Measurements from ENCODE around the gene PCDHA3. TPM values are rescaled to one million over a fixed set of nuclear protein-coding genes. Genes with fewer than 3 reads are reported as not detected.
A peak's percentile ranks its signal among the peaks of the same experiment; 100 is the strongest.

Gene PCDHA3
- total RNA-seq (ENCODE audit: low replicate concordance): 0.24 and 2.6 TPM in 2 replicates
- long read RNA-seq: 0 reads

DNA sequence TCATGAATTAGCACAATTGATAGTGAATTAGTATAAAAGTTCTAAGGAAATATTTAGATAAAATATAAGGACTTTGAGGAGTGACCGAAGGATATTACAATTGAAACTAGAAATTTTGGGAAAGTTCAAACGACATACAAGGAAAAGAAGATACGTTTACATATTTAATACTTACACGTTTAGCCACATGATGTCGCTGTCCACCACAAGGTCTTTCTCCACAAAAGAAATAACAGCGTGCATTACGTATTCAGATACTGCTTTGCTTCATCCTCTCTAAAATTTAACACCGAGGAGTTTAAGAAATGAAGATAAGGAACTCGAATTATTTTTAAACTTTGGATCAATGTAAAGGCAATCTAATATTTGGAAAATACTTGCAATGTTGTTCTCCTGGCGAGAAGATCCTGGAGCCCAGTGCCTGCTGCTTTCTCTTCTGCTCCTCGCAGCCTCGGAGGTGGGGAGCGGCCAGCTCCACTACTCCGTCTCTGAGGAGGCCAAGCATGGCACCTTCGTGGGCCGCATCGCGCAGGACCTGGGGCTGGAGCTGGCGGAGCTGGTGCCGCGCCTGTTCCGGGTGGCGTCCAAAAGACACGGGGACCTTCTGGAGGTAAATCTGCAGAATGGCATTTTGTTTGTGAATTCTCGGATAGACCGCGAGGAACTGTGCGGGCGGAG lies at the start of gene PCDHA3:
Gene PCDHA3, plus strand, starts transcription at position 242 of the 678 bp plus-strand sequence.
- no peaks in the 10 kb centered on the region for H3K27me3 Mint-ChIP-seq
- H3K4me3 Mint-ChIP-seq: peak within 1 kb of the TSS; percentile 74
- DNase-seq (ENCODE audit: extremely low spot score, unreplicated experiment): no peak
- TF ChIP-seq, protein P1, sequence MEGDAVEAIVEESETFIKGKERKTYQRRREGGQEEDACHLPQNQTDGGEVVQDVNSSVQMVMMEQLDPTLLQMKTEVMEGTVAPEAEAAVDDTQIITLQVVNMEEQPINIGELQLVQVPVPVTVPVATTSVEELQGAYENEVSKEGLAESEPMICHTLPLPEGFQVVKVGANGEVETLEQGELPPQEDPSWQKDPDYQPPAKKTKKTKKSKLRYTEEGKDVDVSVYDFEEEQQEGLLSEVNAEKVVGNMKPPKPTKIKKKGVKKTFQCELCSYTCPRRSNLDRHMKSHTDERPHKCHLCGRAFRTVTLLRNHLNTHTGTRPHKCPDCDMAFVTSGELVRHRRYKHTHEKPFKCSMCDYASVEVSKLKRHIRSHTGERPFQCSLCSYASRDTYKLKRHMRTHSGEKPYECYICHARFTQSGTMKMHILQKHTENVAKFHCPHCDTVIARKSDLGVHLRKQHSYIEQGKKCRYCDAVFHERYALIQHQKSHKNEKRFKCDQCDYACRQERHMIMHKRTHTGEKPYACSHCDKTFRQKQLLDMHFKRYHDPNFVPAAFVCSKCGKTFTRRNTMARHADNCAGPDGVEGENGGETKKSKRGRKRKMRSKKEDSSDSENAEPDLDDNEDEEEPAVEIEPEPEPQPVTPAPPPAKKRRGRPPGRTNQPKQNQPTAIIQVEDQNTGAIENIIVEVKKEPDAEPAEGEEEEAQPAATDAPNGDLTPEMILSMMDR (conservative IDR thresholded peaks at IDR 0.05): no peak
- peaks cover 12% of the 10 kb centered on the region for H3K36me3 Mint-ChIP-seq
- no peaks in the 10 kb centered on the region for H3K4me1 Mint-ChIP-seq (ENCODE audit: unreplicated experiment)
- no peak within 1 kb of the TSS for H3K27ac Mint-ChIP-seq
- peaks cover 5% of the 10 kb centered on the region for H3K9me3 Mint-ChIP-seq

DNA sequence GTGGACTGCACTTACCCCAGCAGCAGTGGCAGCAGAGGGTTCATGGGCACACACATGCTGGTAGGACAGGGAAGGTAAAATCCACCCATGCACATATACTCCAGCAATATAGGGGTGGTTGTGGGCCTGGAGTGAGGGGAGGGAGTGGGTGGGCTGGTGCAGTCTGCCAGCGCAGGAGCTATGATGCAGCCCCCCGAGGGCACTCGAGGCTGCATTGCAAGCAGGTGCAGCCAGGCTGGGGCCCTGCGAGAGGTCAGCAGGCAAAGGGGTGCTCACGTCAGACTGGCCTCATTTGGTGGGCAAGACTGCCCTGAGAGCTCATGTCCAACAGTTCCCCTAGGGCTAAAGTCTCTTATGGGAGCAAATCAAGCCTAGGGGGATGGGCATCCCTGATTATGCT lies 47.3 kb upstream of the PCDHA3 start:
- H3K36me3 Mint-ChIP-seq: no peaks in the 10 kb centered on the region
- DNase-seq (ENCODE audit: extremely low spot score, unreplicated experiment): no peak
- H3K27ac Mint-ChIP-seq: no peak overlapping the region
- peaks cover 12% of the 10 kb centered on the region for H3K9me3 Mint-ChIP-seq
- H3K27me3 Mint-ChIP-seq: no peaks in the 10 kb centered on the region
- TF ChIP-seq, protein P1 (conservative IDR thresholded peaks at IDR 0.05): no peak
- no peak overlapping the region for H3K4me3 Mint-ChIP-seq
- H3K4me1 Mint-ChIP-seq (ENCODE audit: unreplicated experiment): no peaks in the 10 kb centered on the region

DNA sequence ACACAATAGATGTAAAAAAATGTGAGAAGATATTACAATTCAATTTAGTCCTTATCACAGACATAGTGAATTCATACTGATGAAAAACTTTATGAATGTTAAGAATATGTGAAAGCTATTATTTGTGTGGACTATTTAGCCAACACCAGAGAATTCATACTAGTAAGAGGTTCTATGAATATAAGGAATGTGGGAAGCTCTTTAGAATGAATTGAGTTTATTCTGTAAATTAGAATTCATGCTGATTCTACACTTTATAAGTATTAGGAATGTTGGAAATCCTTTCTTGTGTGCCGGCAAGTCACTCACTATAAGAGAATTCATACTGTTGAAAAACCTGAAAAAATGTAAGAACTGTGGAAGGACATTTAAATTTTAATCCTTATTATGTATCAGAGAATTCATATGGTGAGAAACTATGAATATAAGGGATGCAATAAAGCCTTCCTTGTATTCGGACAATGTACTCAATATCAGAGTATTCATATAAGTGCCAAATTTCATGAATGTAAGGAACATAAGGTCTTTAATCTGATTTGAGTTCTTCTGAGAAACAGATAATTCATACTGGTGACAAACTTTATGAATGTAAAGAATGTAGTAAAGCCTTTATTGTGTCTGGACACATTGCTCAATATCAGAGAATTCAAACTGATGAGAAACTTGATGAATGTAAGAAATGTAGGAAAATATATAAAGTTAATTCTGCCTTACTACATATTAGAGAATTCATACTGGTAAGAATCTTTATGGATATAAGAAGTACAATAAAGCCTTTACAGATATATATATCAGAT lies 36.5 kb upstream of the PCDHA3 start:
- H3K27me3 Mint-ChIP-seq: no peaks in the 10 kb centered on the region
- peaks cover 16% of the 10 kb centered on the region for H3K9me3 Mint-ChIP-seq
- TF ChIP-seq, protein P1 (conservative IDR thresholded peaks at IDR 0.05): no peak
- no peaks in the 10 kb centered on the region for H3K36me3 Mint-ChIP-seq
- no peak overlapping the region for H3K27ac Mint-ChIP-seq
- no peak for DNase-seq (ENCODE audit: extremely low spot score, unreplicated experiment)
- H3K4me3 Mint-ChIP-seq: no peak overlapping the region
- no peaks in the 10 kb centered on the region for H3K4me1 Mint-ChIP-seq (ENCODE audit: unreplicated experiment)

DNA sequence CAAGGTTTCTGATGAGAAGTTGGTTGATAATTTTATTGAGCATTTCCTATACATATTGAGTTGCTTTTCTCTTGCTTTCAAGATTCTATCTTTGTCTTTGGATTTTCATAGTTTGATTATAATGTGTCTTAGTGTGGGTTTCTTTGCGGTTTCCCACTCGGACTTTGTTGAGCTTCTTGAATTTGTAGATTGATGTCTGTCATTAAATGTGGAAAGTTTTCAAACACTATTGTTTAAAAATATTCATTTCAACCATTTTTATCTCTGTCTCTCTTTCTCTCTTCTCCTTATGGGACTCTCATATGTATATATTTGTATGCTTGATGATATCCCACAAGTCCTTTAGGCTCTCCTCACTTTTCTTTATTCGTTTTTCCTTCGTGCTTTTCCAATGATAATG lies 33.4 kb upstream of the PCDHA3 start:
- TF ChIP-seq, protein P1 (conservative IDR thresholded peaks at IDR 0.05): no peak
- H3K4me3 Mint-ChIP-seq: no peak overlapping the region
- no peak for DNase-seq (ENCODE audit: extremely low spot score, unreplicated experiment)
- H3K36me3 Mint-ChIP-seq: no peaks in the 10 kb centered on the region
- peaks cover 10% of the 10 kb centered on the region for H3K9me3 Mint-ChIP-seq
- H3K27me3 Mint-ChIP-seq: no peaks in the 10 kb centered on the region
- no peaks in the 10 kb centered on the region for H3K4me1 Mint-ChIP-seq (ENCODE audit: unreplicated experiment)
- H3K27ac Mint-ChIP-seq: no peak overlapping the region

DNA sequence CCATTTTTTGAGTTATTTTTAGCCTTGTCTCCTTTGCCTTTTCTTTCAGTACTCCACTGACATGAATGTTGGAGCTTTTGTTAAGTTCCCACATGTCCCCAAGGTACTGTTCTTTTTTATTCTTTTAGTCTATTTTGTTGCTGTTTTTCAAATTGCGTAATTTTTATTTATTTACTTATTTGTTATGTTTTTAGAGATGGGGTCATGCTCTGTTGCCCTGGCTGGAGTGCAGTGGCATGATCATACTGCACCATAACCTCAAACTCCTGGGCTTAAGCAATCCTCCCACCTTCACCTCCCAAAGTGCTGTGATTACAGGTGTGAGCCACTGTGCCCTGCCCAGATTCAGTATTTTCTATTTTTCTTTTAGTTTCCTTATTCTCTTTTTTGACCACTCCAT lies 20.3 kb upstream of the PCDHA3 start:
- Mint-ChIP-seq H3K9me3 (peaks cover 5% of the 10 kb centered on the region), H3K4me1 (ENCODE audit: unreplicated experiment) (no peaks in the 10 kb centered on the region), H3K36me3 (no peaks in the 10 kb centered on the region), H3K27me3 (no peaks in the 10 kb centered on the region), H3K27ac (no peak overlapping the region), H3K4me3 (no peak overlapping the region)
- DNase-seq (ENCODE audit: extremely low spot score, unreplicated experiment): no peak
- TF ChIP-seq, protein P1 (conservative IDR thresholded peaks at IDR 0.05): no peak

All from type B pancreatic cell (in vitro differentiated cells).